Mesendoderm (in vitro differentiated cells): ENCODE measurements around the gene ZNF521.

Experiments used
- DNase-seq: peaks from one replicate; pipeline ENCODE4 v3.0.0; 2013
- H2AK5ac ChIP-seq: 2 replicates; pipeline ENCODE4 v1.6.1; 2013; ENCODE audit warnings: low read length, inconsistent platforms
- H2BK120ac ChIP-seq: 2 replicates; pipeline ENCODE4 v1.6.1; 2013; ENCODE audit warnings: low read depth, mild to moderate bottlenecking, low read length, moderate library complexity, mixed read lengths
- H2BK15ac ChIP-seq: replicated peaks from 2 replicates; pipeline ENCODE4 v1.6.1; 2013; ENCODE audit warnings: low read depth, mild to moderate bottlenecking, moderate library complexity
- H2BK5ac ChIP-seq: 2 replicates; pipeline ENCODE4 v1.6.1; 2013; ENCODE audit warnings: low read length, inconsistent platforms
- H3K18ac ChIP-seq: 2 replicates; pipeline ENCODE4 v1.6.1; 2013; ENCODE audit warnings: mild to moderate bottlenecking, low read length, mixed read lengths
- H3K23ac ChIP-seq: one replicate; pipeline ENCODE4 v1.6.1; 2013; ENCODE audit warnings: low read length
- H3K27ac ChIP-seq: 2 replicates; pipeline ENCODE4 v1.5.1; 2013; ENCODE audit warnings: low read depth, mild to moderate bottlenecking, inconsistent platforms, low read length, moderate library complexity
- H3K27me3 ChIP-seq: 2 replicates; pipeline ENCODE4 v1.6.1; 2013; ENCODE audit warnings: low read length, control low read depth, mild to moderate bottlenecking, inconsistent platforms; ENCODE audit not compliant: insufficient read depth, poor library complexity
- H3K36me3 ChIP-seq: 2 replicates; pipeline ENCODE4 v1.6.1; 2013; ENCODE audit warnings: low read length, inconsistent platforms; ENCODE audit not compliant: control insufficient read depth, insufficient read depth
- H3K4ac ChIP-seq: one replicate; pipeline ENCODE4 v1.6.1; 2013; ENCODE audit warnings: low read depth, mild to moderate bottlenecking, low read length, moderate library complexity
- H3K4me1 ChIP-seq: 2 replicates; pipeline ENCODE4 v1.6.1; 2013; ENCODE audit warnings: low read depth, low read length, inconsistent platforms; ENCODE audit not compliant: control insufficient read depth
- H3K4me2 ChIP-seq: 2 replicates; pipeline ENCODE4 v1.6.1; 2013; ENCODE audit warnings: low read length
- H3K4me3 ChIP-seq: 2 replicates; pipeline ENCODE4 v1.5.1; 2013; ENCODE audit warnings: mild to moderate bottlenecking, low read length
- H3K56ac ChIP-seq: one replicate; pipeline ENCODE4 v1.6.1; 2013; ENCODE audit warnings: low read length
- H3K79me1 ChIP-seq: 2 replicates; pipeline ENCODE4 v1.6.1; 2013; ENCODE audit warnings: low read length, inconsistent platforms
- H3K79me2 ChIP-seq: 2 replicates; pipeline ENCODE4 v1.6.1; 2013; ENCODE audit warnings: mild to moderate bottlenecking, low read length; ENCODE audit not compliant: control insufficient read depth, insufficient read depth
- H3K9ac ChIP-seq: 2 replicates; pipeline ENCODE4 v1.6.1; 2013; ENCODE audit warnings: low read length, inconsistent platforms
- H4K5ac ChIP-seq: one replicate; pipeline ENCODE4 v1.6.1; 2013; ENCODE audit warnings: low read length
- H4K8ac ChIP-seq: one replicate; pipeline ENCODE4 v1.6.1; 2013; ENCODE audit warnings: low read depth, mild to moderate bottlenecking, control low read depth, low read length, moderate library complexity
- WGBS: extraction: QIAGEN DNeasy Blood & Tissue Kit; methylation state at CpG from one replicate; pipeline ENCODE4 v1.1.7; 2013; ENCODE audit warnings: low lambda C conversion rate, missing lambda C conversion rate; ENCODE audit not compliant: insufficient coverage; ENCODE audit errors: extremely low coverage; 5-methylcytosine and 5-hydroxymethylcytosine counted together

ZNF521 gene

DNA sequence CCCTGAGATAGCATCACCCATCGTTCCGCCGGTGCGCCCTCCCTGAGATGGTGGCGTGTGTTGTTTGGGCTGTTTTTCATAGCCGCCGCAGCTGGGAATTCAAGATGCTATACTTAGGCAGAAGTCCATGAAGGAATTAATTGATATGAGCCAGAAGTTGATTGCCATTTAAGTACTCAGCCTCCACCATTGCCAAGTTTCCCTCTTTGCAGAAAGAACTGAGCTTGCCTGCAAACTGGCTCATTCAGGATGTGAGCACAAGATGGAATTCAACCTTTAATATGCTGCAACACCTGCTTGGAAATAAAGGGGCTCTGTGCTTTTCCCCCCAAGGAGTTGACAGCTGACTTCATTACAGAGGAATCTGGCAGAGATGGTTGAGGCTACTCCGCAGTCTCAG is 295.5 kb downstream of the ZNF521 start:
- DNase-seq = no peak
- WGBS = no CpG with 5 or more reads among the region's 8 CpGs
- H3K79me2 ChIP-seq = no peaks in the 10 kb centered on the region
- H3K9ac ChIP-seq = no peak overlapping the region
- H2BK5ac ChIP-seq = no peak overlapping the region
- H3K56ac ChIP-seq = no peak overlapping the region
- H3K23ac ChIP-seq = no peak overlapping the region
- peaks cover 3% of the 10 kb centered on the region for H3K27me3 ChIP-seq
- H4K8ac ChIP-seq = no peak overlapping the region
- H3K79me1 ChIP-seq = no peaks in the 10 kb centered on the region
- no peak overlapping the region for H2AK5ac ChIP-seq
- no peaks in the 10 kb centered on the region for H3K4me1 ChIP-seq
- H3K36me3 ChIP-seq = no peaks in the 10 kb centered on the region
- H4K5ac ChIP-seq = no peak overlapping the region
- H3K18ac ChIP-seq = no peak overlapping the region
- H3K27ac ChIP-seq = no peak overlapping the region
- H2BK120ac ChIP-seq = no peak overlapping the region
- H3K4me2 ChIP-seq = no peak overlapping the region
- no peak overlapping the region for H3K4ac ChIP-seq
- no peak overlapping the region for H2BK15ac ChIP-seq
- no peak overlapping the region for H3K4me3 ChIP-seq

DNA sequence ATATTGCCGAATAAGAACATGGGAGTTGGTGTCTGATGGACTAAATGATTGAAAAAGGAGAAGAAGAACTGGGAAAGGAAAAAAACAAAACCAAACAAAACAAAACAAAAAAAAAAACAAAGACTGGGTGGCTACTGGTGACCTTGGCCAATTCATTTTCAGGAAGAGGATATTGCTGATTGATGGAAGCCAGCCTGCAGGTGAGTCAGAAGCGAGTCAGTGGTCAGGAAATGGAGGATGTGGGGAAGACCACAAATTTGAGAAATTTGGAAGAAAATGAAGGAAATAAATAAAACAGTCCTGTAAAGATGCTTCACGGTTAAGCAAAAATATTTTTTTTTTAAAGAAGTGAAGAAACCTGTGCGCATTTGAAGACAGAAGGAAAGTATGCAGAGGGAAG is 296.9 kb downstream of the ZNF521 start:
- Histone ChIP-seq H3K79me2 (no peaks in the 10 kb centered on the region), H3K4me3 (no peak overlapping the region), H3K23ac (no peak overlapping the region), H3K4ac (no peak overlapping the region), H4K8ac (no peak overlapping the region), H2BK15ac (no peak overlapping the region), H3K56ac (no peak overlapping the region), H4K5ac (no peak overlapping the region), H2BK120ac (no peak overlapping the region), H3K18ac (no peak overlapping the region), H3K4me2 (no peak overlapping the region), H3K9ac (no peak overlapping the region), H3K36me3 (no peaks in the 10 kb centered on the region), H3K27me3 (peaks cover 6% of the 10 kb centered on the region), H2BK5ac (no peak overlapping the region), H3K4me1 (no peaks in the 10 kb centered on the region), H3K79me1 (no peaks in the 10 kb centered on the region), H2AK5ac (no peak overlapping the region), H3K27ac (no peak overlapping the region)
- WGBS = no CpG with 5 or more reads among the region's 4 CpGs
- DNase-seq = no peak

DNA sequence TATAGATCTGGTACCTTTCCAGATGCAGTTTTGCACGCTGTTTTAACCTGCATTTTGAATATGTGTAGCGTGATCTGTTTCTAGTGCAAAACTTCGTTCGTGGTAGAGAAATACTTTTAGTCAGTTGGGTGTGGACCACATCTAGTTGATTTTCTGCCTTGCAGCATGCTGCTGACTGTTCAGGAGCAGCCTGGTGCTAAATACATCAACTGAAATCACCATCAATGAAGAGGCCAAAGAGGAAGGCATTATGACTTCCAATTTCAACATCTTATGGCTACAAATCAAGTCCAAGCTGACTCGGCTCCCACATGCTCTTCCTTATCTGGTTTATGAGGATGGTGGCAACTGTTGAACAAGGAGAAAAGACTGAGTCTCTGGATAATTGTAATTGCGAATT is 298.5 kb downstream of the ZNF521 start:
- no peak overlapping the region for H3K27ac ChIP-seq
- no peak overlapping the region for H4K8ac ChIP-seq
- no peak overlapping the region for H3K4ac ChIP-seq
- no peak overlapping the region for H3K4me3 ChIP-seq
- H3K18ac ChIP-seq = no peak overlapping the region
- no peaks in the 10 kb centered on the region for H3K36me3 ChIP-seq
- no peak overlapping the region for H3K56ac ChIP-seq
- no peak overlapping the region for H3K9ac ChIP-seq
- H2BK5ac ChIP-seq = no peak overlapping the region
- no peaks in the 10 kb centered on the region for H3K79me2 ChIP-seq
- H3K4me2 ChIP-seq = no peak overlapping the region
- no CpG with 5 or more reads among the region's 6 CpGs for WGBS
- no peaks in the 10 kb centered on the region for H3K79me1 ChIP-seq
- H2BK15ac ChIP-seq = no peak overlapping the region
- no peak overlapping the region for H2AK5ac ChIP-seq
- H3K23ac ChIP-seq = no peak overlapping the region
- no peak overlapping the region for H4K5ac ChIP-seq
- no peak overlapping the region for H2BK120ac ChIP-seq
- peaks cover 7% of the 10 kb centered on the region for H3K27me3 ChIP-seq
- H3K4me1 ChIP-seq = no peaks in the 10 kb centered on the region
- no peak for DNase-seq

DNA sequence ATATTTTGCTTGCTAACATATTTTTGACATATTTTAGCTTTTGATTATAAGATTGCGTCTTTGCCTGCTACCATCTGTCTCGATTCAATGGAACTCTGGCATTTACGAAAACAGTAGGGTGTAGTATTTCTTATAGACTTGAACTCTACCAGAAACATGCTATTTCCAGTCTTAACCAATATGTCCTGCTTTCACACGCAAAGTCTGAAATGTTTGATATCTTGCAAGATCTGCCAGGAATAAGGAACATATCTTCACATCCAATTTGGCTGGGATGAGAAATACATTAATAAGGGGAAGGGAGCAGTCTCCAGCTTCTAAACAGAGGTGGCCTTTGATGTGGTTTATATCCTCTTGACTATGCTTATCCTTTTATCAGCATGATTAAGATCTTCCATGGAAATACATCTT is 299.4 kb downstream of the ZNF521 start:
- Histone ChIP-seq H3K18ac (no peak overlapping the region), H3K27ac (no peak overlapping the region)
- no CpG with 5 or more reads among the region's 4 CpGs for WGBS

DNA sequence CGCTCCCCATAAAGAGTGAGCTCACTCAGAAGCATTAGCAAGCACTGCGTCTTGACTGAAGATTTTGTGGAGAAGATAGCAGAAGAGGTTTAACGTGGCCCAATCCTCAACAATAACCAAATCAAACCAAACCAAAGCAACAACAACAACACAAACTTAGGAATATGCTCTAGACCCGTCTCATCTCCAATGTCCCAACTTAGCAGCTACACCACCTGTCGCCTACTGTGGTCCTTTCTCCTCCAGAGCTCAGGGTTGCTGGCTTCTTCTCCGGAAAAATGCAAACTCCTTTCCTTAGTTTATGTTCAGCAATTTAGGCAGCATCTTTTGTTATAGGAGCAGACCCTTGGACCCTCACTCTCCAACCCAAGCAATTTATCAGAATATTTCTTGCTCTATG is 301.4 kb downstream of the ZNF521 start:
- no peak overlapping the region for H2BK5ac ChIP-seq
- no peak for DNase-seq
- H3K9ac ChIP-seq = no peak overlapping the region
- no peak overlapping the region for H3K18ac ChIP-seq
- H4K5ac ChIP-seq = no peak overlapping the region
- H2BK120ac ChIP-seq = no peak overlapping the region
- no peaks in the 10 kb centered on the region for H3K79me1 ChIP-seq
- no CpG with 5 or more reads among the region's 6 CpGs for WGBS
- H3K56ac ChIP-seq = no peak overlapping the region
- H3K23ac ChIP-seq = peak overlapping the region; percentile 25
- no peak overlapping the region for H3K27ac ChIP-seq
- no peak overlapping the region for H3K4ac ChIP-seq
- H4K8ac ChIP-seq = no peak overlapping the region
- no peak overlapping the region for H3K4me2 ChIP-seq
- peaks cover 9% of the 10 kb centered on the region for H3K27me3 ChIP-seq
- H2BK15ac ChIP-seq = no peak overlapping the region
- H2AK5ac ChIP-seq = peak overlapping the region; percentile 43
- peaks cover 4% of the 10 kb centered on the region for H3K4me1 ChIP-seq
- no peaks in the 10 kb centered on the region for H3K79me2 ChIP-seq
- no peaks in the 10 kb centered on the region for H3K36me3 ChIP-seq
- no peak overlapping the region for H3K4me3 ChIP-seq

More for the DNA sequence above, 299.4 kb downstream of the ZNF521 start:
- H3K27me3 ChIP-seq = peaks cover 7% of the 10 kb centered on the region
- H3K4me3 ChIP-seq = no peak overlapping the region
- H4K5ac ChIP-seq = no peak overlapping the region
- no peak overlapping the region for H3K23ac ChIP-seq
- H2BK15ac ChIP-seq = no peak overlapping the region
- H3K56ac ChIP-seq = no peak overlapping the region
- DNase-seq = no peak
- no peak overlapping the region for H2BK120ac ChIP-seq
- H3K79me1 ChIP-seq = no peaks in the 10 kb centered on the region
- peaks cover 3% of the 10 kb centered on the region for H3K4me1 ChIP-seq
- H3K4ac ChIP-seq = no peak overlapping the region
- no peaks in the 10 kb centered on the region for H3K79me2 ChIP-seq
- no peak overlapping the region for H2BK5ac ChIP-seq
- H4K8ac ChIP-seq = no peak overlapping the region
- H3K36me3 ChIP-seq = no peaks in the 10 kb centered on the region
- H3K9ac ChIP-seq = no peak overlapping the region
- H3K4me2 ChIP-seq = no peak overlapping the region
- H2AK5ac ChIP-seq = no peak overlapping the region

DNA sequence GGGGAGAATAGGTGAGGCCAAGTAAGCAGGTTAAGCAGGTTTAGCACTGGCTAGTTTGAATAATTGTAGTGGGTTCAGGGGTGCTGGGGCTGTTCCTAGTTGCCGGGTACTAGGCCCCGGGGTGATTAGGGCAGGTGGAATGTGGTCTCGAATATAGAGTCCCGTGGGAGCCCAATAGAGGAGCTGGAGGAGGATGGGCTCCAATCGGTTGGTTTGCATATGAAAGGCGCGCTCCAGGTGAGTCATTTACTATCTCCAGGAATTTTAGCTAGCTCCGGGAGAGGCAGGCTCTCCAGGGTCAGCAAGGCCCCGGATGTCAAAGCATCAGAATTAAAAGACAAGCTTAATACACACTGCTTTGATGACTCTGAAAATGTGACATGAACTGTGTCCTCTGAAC is 304.0 kb downstream of the ZNF521 start:
- no peaks in the 10 kb centered on the region for H3K79me1 ChIP-seq
- no peak overlapping the region for H3K4me3 ChIP-seq
- no CpG with 5 or more reads among the region's 9 CpGs for WGBS
- H2AK5ac ChIP-seq = no peak overlapping the region
- H4K5ac ChIP-seq = no peak overlapping the region
- no peak overlapping the region for H3K56ac ChIP-seq
- H4K8ac ChIP-seq = no peak overlapping the region
- H3K27ac ChIP-seq = no peak overlapping the region
- no peak overlapping the region for H3K4ac ChIP-seq
- H3K4me1 ChIP-seq = peaks cover 11% of the 10 kb centered on the region
- H3K18ac ChIP-seq = no peak overlapping the region
- H2BK5ac ChIP-seq = no peak overlapping the region
- H3K4me2 ChIP-seq = no peak overlapping the region
- peak; percentile 89 for DNase-seq
- H3K27me3 ChIP-seq = peaks cover 7% of the 10 kb centered on the region
- H2BK15ac ChIP-seq = no peak overlapping the region
- no peak overlapping the region for H2BK120ac ChIP-seq
- no peak overlapping the region for H3K23ac ChIP-seq
- no peaks in the 10 kb centered on the region for H3K79me2 ChIP-seq
- no peak overlapping the region for H3K9ac ChIP-seq
- no peaks in the 10 kb centered on the region for H3K36me3 ChIP-seq
